ENCODE results near the gene ABCC3.

DNA sequence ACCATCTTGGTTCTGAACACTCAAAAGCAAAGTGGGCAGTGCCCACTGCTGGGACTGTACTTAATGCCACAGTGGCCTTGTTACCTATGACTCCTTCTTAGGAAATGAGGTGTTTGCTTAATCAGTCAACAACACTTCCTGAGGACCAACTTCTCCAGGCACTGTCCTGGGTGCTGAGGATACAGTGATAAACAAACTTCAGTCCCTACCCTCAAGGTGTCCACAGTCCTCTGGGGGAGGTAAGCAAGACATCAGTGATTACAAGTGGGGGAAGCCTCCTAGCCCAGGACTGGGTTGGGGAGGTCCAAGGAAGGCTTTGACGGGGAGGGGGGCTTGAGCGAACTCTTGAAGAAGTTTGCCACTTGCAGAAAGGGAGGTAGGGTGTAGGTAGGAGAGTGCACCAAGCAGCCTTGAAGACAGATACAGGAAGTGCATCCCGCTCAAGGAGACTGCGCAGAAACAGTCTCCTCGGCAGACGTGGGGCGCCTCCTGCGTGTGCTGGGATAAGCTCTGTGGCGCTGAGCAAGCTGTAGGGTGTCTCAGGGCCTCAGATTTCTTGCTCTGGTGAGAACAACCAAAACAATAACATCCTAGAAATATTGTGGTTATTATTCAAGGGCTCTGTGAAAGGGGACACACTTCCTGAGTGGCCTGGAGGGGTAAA lies 2.6 kb upstream of the ABCC3 start:
- TF ChIP-seq FOXM1 (IDR thresholded peaks at IDR 0.05; ENCODE audit: borderline replicate concordance) (no peak), NFRKB (IDR thresholded peaks at IDR 0.05) (no peak), BHLHE40 (IDR thresholded peaks at IDR 0.05; ENCODE audit: borderline replicate concordance) (no peak)

All from HEK293T (cell line).